SK-N-SH (cell line): Measurements from ENCODE around the gene COL5A1. TPM values are rescaled to one million over a fixed set of nuclear protein-coding genes. Genes with fewer than 3 reads are reported as not detected.

ENCODE experiments used
- CTCF ChIA-PET: fragments of 300-600, 350-600 bp; formaldehyde crosslinking; extraction: SDS; loops from one replicate; lab custom pipeline; 2021; lab: Yijun Ruan, JAX
- POLR2A ChIA-PET: fragments of 350-600 bp; sonication (Branson Sonifier 250); formaldehyde crosslinking; extraction: SDS; loops from one replicate; lab custom pipeline; 2020; ENCODE audit warnings: antibody characterized with exemption, inconsistent platforms; lab: Yijun Ruan, JAX
- DNase-seq: peaks from one replicate; pipeline ENCODE4 v3.0.0; 2012
- H2AFZ ChIP-seq: fragments of 200-600 bp; sonication (generic); 2 replicates; pipeline ENCODE4 v1.8.1; 2016; ENCODE audit warnings: antibody characterized with exemption, mild to moderate bottlenecking, low read depth
- H3F3A ChIP-seq: fragments of 200-600 bp; sonication (generic); replicated peaks from 2 replicates; pipeline ENCODE3; 2016; ENCODE audit warnings: antibody characterized with exemption, mild to moderate bottlenecking; ENCODE audit not compliant: insufficient read depth
- H3K27ac ChIP-seq, 2 experiments: fragments of 200-500 bp in 1 of 2; fragments of 200-600 bp in 1 of 2; sonication (Bioruptor generic) in 1 of 2; sonication (generic), shearing (Covaris generic) in 1 of 2; 2 replicates each; pipeline versions ENCODE4 v1.5.1 to v1.6.1; 2014 to 2016; ENCODE audit warnings: low read depth in 2 of 2, inconsistent platforms in 1 of 2, low read length in 1 of 2, mild to moderate bottlenecking in 1 of 2, mixed read lengths in 1 of 2
- H3K27me3 ChIP-seq: fragments of 200-600 bp; sonication (generic), shearing (Covaris generic); 2 replicates; pipeline ENCODE4 v1.6.1; 2016; ENCODE audit warnings: mixed run types; ENCODE audit not compliant: insufficient read depth
- H3K36me3 ChIP-seq, 2 experiments: fragments of 200-500 bp in 1 of 2; fragments of 200-600 bp in 1 of 2; sonication (Bioruptor generic) in 1 of 2; sonication (generic) in 1 of 2; replicated peaks in 1 of 2; 2 replicates each; pipeline versions ENCODE3 to v1.5.1; 2014 to 2016; ENCODE audit warnings: low read length in 1 of 2, mild to moderate bottlenecking in 1 of 2; ENCODE audit not compliant: insufficient read depth in 2 of 2, control insufficient read depth in 1 of 2
- H3K4me1 ChIP-seq, 2 experiments: fragments of 200-500 bp in 1 of 2; fragments of 200-600 bp in 1 of 2; sonication (Bioruptor generic) in 1 of 2; sonication (generic), shearing (Covaris generic) in 1 of 2; 2 replicates each; pipeline versions ENCODE4 v1.5.1 to v1.6.1; 2014 to 2016; ENCODE audit warnings: low read depth in 1 of 2, low read length in 1 of 2, mixed run types in 1 of 2; ENCODE audit not compliant: insufficient read depth in 2 of 2, control insufficient read depth in 1 of 2
- H3K4me2 ChIP-seq: fragments of 200-600 bp; sonication (generic), shearing (Covaris generic); 2 replicates; pipeline ENCODE4 v1.6.1; 2017; ENCODE audit warnings: mixed run types
- H3K4me3 ChIP-seq, 2 experiments: fragments of 200-500 bp in 1 of 2; fragments of 200-600 bp in 1 of 2; sonication (Bioruptor generic) in 1 of 2; sonication (generic), shearing (Covaris generic) in 1 of 2; 2 replicates each; pipeline versions ENCODE4 v1.5.1 to v1.8.1; 2014 to 2016; ENCODE audit warnings: low read depth in 2 of 2, inconsistent platforms in 1 of 2, low read length in 1 of 2, mild to moderate bottlenecking in 1 of 2, mixed read lengths in 1 of 2, moderate library complexity in 1 of 2
- H3K79me2 ChIP-seq: fragments of 200-600 bp; sonication (generic); 2 replicates; pipeline ENCODE4 v1.8.1; 2017; ENCODE audit warnings: mild to moderate bottlenecking; ENCODE audit not compliant: insufficient read depth
- H3K9ac ChIP-seq: fragments of 200-600 bp; sonication (generic); 2 replicates; pipeline ENCODE4 v1.6.1; 2017; ENCODE audit warnings: mixed run types
- H3K9me2 ChIP-seq: fragments of 200-600 bp; sonication (generic); 2 replicates; pipeline ENCODE4 v1.6.1; 2017; ENCODE audit warnings: mixed run types
- H3K9me3 ChIP-seq: fragments of 200-600 bp; sonication (generic); 2 replicates; pipeline ENCODE4 v1.6.1; 2017; ENCODE audit warnings: mixed run types, mild to moderate bottlenecking, moderate library complexity
- H4K20me1 ChIP-seq: fragments of 200-600 bp; sonication (generic); 2 replicates; pipeline ENCODE4 v1.6.1; 2017; ENCODE audit warnings: mild to moderate bottlenecking, mixed run types; ENCODE audit not compliant: insufficient read depth
- CHD2 ChIP-seq: fragments of 150-350 bp; IDR thresholded peaks from 2 replicates; pipeline ENCODE4 v1.6.1; 2018; ENCODE audit warnings: low read length; ENCODE audit not compliant: partially characterized antibody
- EP300 ChIP-seq, 2 experiments: IDR thresholded peaks; 2 replicates each; pipeline versions ENCODE4 v1.4.0 to v1.6.1; 2012; ENCODE audit warnings: borderline replicate concordance in 1 of 2, low read depth in 1 of 2, low read length in 1 of 2
- FOSL2 ChIP-seq: IDR thresholded peaks from 2 replicates; pipeline ENCODE4 v1.4.0; 2012; ENCODE audit warnings: low read depth, mild to moderate bottlenecking, moderate library complexity, borderline replicate concordance
- FOXJ3 ChIP-seq: sonication (generic); formaldehyde crosslinking; IDR thresholded peaks from 2 replicates; pipeline ENCODE4 v1.5.1; 2020; ENCODE audit warnings: mild to moderate bottlenecking, missing genetic modification reagents
- FOXM1 ChIP-seq: IDR thresholded peaks from 2 replicates; pipeline ENCODE4 v1.4.0; 2012; ENCODE audit warnings: low read depth, mild to moderate bottlenecking
- GATA2 ChIP-seq: sonication (generic); formaldehyde crosslinking; IDR thresholded peaks from 2 replicates; pipeline ENCODE4 v1.5.0; 2020; ENCODE audit warnings: mild to moderate bottlenecking, missing genetic modification reagents
- NRF1 ChIP-seq: IDR thresholded peaks from 2 replicates; pipeline ENCODE4 v1.6.1; 2012; ENCODE audit warnings: low read depth, mild to moderate bottlenecking, low read length
- RCOR1 ChIP-seq: fragments of 150-350 bp; IDR thresholded peaks from 2 replicates; pipeline ENCODE4 v1.6.1; 2017; ENCODE audit warnings: antibody characterized with exemption, low read length
- SIN3A ChIP-seq: IDR thresholded peaks from 2 replicates; pipeline ENCODE4 v1.6.1; 2012; ENCODE audit warnings: low read depth, mild to moderate bottlenecking, low read length, moderate library complexity, borderline replicate concordance
- WGBS: methylation state at CpG from one replicate; pipeline ENCODE4 v1.1.6; 2017; ENCODE audit warnings: low lambda C conversion rate; 5-methylcytosine and 5-hydroxymethylcytosine counted together
- polyA plus RNA-seq, 3 experiments: library from polyadenylated mRNA; depleted of rRNA; stranded (reverse); fragments of >200 nt; gene quantifications; 2 replicates each; pipeline ENCODE4 v1.2.3, GENCODE V29; 2012
- TF ChIP-seq, protein P1 (sequence below): IDR thresholded peaks from 2 replicates; pipeline ENCODE4 v1.6.1; 2012; ENCODE audit warnings: mild to moderate bottlenecking, low read depth, low read length, moderate library complexity
- TF ChIP-seq, protein P2 (sequence below): IDR thresholded peaks from 2 replicates; pipeline ENCODE4 v1.4.0; 2012; ENCODE audit warnings: low read depth
- TF ChIP-seq, protein P3 (sequence below): IDR thresholded peaks from 2 replicates; pipeline ENCODE4 v1.4.0; 2012; ENCODE audit warnings: low read depth, borderline replicate concordance

Gene COL5A1
- polyA plus RNA-seq, 1 of the 3 experiments (the other 2 are of a cell fraction), result 73.8 TPM

DNA sequence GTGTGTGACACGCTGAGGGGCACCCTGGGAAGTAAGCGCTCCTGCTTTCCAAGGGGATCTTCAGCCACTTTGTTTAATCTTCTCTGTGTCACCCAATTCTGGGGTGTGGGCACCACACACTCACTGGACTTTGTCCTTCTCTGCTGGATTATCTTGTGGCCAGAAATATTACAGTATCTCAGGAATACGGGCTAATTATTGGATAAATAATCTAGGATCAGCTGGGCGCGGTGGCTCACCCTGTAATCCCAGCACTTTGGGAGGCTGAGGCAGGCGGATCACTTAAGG is 50.9 kb downstream of the COL5A1 start (continued):
- TF ChIP-seq, protein P1, sequence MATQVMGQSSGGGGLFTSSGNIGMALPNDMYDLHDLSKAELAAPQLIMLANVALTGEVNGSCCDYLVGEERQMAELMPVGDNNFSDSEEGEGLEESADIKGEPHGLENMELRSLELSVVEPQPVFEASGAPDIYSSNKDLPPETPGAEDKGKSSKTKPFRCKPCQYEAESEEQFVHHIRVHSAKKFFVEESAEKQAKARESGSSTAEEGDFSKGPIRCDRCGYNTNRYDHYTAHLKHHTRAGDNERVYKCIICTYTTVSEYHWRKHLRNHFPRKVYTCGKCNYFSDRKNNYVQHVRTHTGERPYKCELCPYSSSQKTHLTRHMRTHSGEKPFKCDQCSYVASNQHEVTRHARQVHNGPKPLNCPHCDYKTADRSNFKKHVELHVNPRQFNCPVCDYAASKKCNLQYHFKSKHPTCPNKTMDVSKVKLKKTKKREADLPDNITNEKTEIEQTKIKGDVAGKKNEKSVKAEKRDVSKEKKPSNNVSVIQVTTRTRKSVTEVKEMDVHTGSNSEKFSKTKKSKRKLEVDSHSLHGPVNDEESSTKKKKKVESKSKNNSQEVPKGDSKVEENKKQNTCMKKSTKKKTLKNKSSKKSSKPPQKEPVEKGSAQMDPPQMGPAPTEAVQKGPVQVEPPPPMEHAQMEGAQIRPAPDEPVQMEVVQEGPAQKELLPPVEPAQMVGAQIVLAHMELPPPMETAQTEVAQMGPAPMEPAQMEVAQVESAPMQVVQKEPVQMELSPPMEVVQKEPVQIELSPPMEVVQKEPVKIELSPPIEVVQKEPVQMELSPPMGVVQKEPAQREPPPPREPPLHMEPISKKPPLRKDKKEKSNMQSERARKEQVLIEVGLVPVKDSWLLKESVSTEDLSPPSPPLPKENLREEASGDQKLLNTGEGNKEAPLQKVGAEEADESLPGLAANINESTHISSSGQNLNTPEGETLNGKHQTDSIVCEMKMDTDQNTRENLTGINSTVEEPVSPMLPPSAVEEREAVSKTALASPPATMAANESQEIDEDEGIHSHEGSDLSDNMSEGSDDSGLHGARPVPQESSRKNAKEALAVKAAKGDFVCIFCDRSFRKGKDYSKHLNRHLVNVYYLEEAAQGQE, result no peak
- TF ChIP-seq SIN3A (no peak), NRF1 (no peak), FOXM1 (no peak), FOXJ3 (CRISPR knock-in tag) (no peak)
- TF ChIP-seq, protein P2, sequence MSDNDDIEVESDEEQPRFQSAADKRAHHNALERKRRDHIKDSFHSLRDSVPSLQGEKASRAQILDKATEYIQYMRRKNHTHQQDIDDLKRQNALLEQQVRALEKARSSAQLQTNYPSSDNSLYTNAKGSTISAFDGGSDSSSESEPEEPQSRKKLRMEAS, result no peak
- TF ChIP-seq, protein P3, sequence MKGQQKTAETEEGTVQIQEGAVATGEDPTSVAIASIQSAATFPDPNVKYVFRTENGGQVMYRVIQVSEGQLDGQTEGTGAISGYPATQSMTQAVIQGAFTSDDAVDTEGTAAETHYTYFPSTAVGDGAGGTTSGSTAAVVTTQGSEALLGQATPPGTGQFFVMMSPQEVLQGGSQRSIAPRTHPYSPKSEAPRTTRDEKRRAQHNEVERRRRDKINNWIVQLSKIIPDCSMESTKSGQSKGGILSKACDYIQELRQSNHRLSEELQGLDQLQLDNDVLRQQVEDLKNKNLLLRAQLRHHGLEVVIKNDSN, result no peak
- TF ChIP-seq, all 33 proteins: peak for 0

DNA sequence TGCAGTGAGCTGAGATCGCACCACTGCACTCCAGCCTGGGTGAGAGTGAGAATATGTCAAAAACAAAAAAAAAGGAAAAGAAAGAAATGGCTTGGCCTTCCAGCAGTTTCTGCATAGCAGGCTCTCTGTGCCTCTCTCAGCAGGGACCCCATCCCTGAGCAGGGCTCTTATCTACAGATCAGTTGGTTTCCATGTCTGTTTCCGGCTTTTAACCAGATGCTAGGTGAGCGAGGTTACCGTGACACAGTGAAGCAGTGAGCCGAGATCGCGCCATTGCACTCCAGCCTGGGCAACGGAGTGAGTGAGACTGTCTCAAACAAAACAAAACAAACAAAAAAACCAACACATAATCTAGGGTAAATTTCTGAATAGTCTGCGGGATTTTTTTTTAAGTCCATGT is 51.4 kb downstream of the COL5A1 start:
- H3K36me3 ChIP-seq, result peaks cover 25 to 37% of the 10 kb centered on the region in 2 experiments

More for the DNA sequence above, 51.4 kb downstream of the COL5A1 start:
- H3K27me3 ChIP-seq, result no peaks in the 10 kb centered on the region
- H3F3A ChIP-seq, result peaks cover 5% of the 10 kb centered on the region
- CTCF ChIA-PET, result interaction anchor here (1.4 to 9.9 kb wide), 4 partner anchors 44 to 250 kb away, joined by 4 to 122 read pairs (median 14); no protein-coding TSS in a partner anchor
- H2AFZ ChIP-seq, result no peak overlapping the region
- TF ChIP-seq FOSL2 (no peak), GATA2 (CRISPR knock-in tag) (peak; percentile 97), RCOR1 (peak; percentile 44; the same call in 1 of the 2 replicates), CHD2 (peak; percentile 60), EP300 (IDR thresholded peaks at IDR 0.05; ENCODE audit: borderline replicate concordance in 1 of 2, low read depth in 1 of 2, low read length in 1 of 2) (peak in 1 of 2 experiments; percentile 47; a peak in 1 of 4 replicates)
- TF ChIP-seq, protein P3, result no peak
- TF ChIP-seq, all 33 proteins: peak for 4
- WGBS, result 78% methylated on average over 9 of the region's 9 CpGs
- peaks cover 0 to 36% of the 10 kb centered on the region in 2 experiments; a peak in 1 of 4 replicates for H3K4me1 ChIP-seq
- no peak overlapping the region for H3K4me2 ChIP-seq
- H3K9me2 ChIP-seq, result no peaks in the 10 kb centered on the region
- H3K27ac ChIP-seq, result peak overlapping the region in 1 of 2 experiments; percentile 40; a peak in 1 of 4 replicates
- peaks cover 100% of the 10 kb centered on the region for H3K79me2 ChIP-seq
- DNase-seq, result peak; percentile 85
- POLR2A ChIA-PET, result interaction anchor here (0.6 kb wide), 1 partner anchor 787 kb away, joined by 3 read pairs; no protein-coding TSS in a partner anchor
- peaks cover 100% of the 10 kb centered on the region for H4K20me1 ChIP-seq
- H3K4me3 ChIP-seq, result no peak overlapping the region
- no peaks in the 10 kb centered on the region for H3K9me3 ChIP-seq
- no peak overlapping the region for H3K9ac ChIP-seq
